GM19455 (cell line): ENCODE data around the gene STARD13.

Experiments
- ATAC-seq: cut with Tn5 transposase; IDR thresholded peaks from one replicate; pipeline ENCODE4 v1.9.1; 2021; ENCODE audit not compliant: unreplicated experiment

STARD13 gene

DNA sequence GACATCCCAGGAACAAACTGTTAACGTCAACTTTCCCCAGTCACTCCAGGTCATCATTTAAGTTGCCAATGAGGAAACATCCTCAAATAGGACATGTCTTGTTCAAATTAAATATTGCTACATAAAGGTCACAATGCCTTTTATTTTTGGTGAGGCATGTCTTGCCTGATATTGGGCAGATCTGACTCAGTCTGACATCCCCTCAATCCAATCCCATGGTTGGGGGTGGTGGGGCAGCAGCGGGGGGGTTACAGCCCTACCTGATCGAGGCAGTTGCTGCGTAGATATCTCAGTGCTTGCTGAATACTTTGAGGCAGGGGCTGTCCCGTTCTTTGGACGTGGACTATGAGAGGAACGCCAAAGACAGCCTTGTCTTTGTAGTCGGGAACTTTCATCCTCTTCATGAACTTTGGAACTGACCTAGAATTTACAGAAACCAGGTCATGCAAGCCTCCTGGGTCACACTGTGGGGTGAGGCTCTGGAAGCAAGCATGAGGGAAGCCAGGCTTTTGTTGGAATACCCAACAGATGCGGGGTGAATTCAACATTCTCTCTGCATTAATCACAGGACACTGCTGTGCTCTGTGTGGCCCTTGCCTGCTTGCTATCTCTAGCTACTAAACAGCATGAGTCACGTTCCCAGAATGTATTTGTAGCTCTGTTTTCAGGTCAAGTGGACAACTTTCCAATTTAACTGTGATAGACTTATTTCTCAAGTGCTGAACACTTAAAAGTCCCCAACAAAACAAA, 159.6 kb downstream of the STARD13 start:
- no peak for ATAC-seq

DNA sequence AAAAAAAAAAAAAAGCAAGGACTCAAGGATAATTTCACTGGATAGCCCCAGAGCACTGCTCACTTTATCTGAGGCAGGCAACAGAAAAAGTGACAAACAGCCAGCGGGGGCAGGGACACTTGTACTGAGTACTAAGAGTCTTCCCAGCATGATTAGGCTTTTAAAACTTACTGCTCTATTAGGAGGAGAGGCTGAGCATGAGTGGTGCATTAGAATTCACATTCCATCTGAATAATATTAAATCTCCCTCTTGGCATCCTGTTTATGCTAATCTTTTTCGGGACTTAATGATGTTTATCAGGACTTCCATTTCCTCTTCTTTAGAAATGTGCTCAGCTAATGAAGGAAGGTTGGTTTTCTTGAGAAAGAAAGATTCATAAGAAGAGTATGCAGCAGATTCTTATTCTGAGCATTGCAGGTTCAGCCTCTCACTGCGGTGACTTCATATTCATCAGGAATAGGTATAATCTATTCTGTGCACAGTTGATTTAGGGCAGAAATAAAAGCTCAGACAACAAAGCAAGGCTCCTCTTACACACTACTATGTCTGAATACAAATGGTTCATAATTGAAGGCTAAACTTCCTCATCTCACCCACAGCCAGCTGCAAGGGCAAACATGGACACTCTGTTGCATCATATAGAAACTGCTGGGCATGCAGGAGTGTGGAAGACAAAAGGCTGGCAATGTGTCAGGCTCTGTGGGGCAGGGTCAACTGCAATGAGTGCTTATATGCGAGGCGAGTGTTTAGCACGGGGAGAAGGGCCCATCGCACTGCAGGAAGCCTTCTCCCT, 162.3 kb downstream of the STARD13 start:
- ATAC-seq, result no peak

DNA sequence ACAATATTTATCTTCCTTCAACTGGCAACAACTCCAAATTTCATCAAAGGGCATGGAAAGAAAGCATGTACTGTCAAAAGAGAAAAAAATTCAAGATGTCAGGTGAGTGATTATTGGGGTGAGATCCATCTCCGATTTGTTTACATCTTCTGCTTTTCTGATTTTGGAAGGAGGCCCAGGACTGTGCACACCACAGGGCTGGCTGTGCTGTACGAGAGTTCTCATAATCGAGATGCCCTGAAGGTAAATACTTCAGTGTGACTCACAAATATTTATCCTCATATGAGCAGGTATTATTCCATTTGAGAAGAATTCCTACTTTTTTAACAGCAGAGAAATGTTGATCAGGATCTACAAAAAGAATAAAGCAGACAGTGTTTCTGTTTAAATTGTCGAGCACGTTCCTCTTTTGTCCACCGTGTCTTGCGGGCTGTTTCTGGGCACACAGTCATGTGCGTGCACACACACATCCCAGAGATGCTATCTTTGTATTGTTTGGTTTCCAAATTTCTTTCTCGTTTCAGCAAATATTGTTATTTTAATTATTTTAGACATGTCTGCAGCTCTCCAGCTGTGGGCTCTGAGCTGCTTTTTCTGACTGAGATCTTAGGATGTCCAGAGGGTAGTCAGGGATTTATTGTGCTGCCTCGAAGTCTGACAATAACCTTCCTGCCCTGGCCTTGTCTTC, 165.6 kb downstream of the STARD13 start:
- ATAC-seq, result no peak

DNA sequence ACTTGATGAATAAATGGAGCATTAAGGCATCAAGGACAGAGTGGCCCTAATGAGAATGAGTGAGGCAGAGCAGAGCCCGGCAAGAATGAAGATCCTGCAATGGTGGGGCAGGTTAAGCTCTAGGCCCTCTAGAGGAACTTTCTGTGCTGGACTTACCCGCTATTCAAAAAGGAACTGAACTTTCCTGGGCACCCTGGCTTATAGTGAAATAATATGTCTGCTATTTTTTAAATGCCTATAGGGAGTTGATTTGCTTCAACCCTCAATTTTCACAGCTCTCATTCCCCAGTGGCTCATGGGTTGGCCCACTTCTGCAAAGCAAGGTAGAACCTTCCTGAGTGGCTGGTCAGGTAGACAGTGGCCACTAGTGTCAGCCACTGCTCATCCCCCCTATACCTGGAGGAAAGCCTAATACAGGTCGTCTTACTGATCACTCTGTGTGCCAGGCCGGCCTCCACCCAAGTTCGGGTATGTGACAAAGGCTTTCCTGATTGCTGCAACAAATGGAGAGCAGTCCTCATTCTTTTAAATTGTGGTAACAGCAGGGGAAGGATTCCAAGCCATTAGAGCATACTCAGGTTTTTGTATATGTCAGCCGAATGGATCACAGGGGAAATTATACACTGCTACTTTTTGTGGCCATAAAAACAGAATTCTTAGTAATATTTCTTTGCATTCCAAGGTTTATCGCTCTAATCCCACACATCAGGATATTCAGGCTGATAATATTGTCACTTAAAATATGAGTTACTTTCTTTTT, 166.4 kb downstream of the STARD13 start:
- no peak for ATAC-seq

DNA sequence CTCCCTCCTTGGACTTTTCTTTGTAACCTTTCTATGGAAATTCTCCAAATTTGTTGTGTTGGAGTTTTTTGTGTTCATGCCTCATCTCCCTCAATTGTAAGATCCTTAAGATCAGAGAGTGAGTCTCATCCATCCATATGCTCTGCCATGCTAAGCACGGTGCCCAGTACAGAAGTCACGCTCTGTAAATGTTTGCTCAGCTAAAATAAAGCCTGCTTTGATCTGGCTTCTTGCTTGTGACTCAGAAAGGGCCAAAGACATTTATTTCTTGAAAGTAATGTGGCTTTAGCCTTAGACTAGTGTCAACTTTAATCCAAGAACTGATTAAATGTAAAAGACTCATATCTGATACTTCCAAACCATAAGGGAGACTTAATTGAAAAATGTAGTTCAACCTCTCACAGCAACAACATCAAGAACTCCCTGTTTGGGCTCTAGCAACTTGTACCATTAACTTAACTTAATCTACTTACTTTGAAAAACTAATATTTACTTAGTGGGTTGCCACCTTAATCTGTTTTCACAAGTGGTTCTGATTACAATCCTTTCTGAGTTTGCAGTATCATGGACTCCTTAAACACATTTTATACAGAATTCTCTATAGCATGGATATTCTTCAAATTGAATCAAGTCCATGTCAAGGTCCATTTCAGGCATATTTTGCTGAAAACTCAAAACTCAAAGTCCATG, 169.1 kb downstream of the STARD13 start:
- no peak for ATAC-seq

DNA sequence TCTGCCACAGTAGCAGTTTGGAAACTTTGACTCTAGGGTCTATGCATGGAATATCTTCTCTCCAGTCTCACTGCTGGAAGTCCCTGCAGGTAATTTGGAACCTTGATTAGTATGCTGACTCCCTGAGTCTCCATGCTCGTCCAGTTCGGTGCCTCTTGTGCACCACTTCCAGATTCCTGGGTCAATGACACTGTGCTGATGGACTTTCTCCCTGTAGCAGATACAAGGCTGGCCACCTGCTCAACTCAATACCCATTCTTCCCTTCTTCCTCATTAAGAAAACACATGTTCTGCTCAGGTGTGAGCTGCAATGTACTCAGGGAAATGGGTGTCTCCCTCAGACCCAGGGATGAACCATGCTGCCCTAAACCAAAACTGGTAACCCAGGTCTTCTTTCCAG, 170.3 kb downstream of the STARD13 start:
- ATAC-seq, result no peak

DNA sequence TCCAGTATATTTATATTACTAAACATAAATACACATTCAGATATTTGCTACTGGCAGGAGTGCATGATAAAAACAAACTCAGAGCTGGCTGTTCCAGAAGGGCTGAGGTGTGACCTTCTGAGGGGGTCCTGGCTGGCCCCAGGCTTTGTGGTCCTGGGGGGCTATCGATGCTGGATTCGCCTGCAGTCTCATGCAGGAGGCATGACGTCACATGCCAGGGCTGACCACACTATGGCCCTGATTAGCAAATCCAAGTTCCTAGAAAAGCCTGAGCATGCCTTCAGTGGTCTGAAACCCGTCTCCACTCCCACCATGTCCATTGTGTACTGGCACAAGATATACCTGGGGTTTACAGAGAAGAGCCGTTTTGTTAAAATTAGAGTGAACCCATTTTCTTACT, 171.4 kb downstream of the STARD13 start:
- ATAC-seq, result no peak

DNA sequence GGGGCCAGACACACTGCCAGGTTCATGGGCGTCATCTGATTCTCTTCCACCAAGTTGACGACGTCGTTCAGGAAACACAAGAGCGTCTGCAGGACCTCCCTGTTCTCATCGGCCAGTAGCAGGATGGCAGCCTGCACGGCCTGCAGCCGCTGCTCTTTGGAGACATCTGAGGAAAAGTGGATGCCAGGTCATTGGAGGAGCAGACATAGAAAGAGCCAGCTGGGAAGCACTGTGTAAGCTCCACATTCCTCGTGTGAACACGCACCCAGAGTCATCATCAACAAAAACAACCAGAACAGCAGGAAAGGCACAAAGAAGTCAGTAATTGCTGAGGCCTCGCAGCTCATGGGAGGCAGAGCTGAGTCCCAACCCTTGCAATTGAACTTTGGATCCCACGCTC, 172.8 kb downstream of the STARD13 start:
- no peak for ATAC-seq

DNA sequence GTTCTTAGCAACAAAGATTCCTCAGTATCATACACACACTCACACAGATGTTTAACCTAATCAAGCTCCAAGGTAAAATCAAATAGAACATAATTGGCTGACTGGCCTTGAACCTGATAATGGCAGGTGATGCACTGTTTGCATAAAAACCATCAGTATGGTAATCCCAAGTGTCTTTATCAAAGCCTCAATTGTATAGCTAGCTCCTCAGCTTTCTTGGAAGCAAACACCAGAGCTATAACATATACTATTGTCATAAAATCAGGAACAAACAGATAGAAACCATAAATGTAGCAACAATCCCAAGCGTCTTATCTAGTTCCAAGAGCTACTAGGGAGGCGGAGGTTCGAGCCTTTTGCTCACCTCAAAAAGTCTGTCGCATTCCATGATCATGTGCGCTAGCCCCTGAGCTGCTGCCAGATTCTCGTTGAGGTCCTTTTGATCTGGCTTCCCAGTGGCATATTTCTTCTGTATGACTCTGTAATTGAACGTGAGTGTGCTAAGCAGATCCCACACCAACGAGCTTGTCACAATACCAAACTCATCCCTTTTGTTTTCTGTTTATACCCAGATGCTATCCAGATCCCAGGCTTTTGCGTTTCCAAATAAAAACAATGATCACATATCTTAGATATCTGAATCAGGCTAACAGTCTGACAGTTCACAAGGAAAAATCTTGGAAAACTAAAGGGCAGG, 174.0 kb downstream of the STARD13 start:
- ATAC-seq, result no peak

DNA sequence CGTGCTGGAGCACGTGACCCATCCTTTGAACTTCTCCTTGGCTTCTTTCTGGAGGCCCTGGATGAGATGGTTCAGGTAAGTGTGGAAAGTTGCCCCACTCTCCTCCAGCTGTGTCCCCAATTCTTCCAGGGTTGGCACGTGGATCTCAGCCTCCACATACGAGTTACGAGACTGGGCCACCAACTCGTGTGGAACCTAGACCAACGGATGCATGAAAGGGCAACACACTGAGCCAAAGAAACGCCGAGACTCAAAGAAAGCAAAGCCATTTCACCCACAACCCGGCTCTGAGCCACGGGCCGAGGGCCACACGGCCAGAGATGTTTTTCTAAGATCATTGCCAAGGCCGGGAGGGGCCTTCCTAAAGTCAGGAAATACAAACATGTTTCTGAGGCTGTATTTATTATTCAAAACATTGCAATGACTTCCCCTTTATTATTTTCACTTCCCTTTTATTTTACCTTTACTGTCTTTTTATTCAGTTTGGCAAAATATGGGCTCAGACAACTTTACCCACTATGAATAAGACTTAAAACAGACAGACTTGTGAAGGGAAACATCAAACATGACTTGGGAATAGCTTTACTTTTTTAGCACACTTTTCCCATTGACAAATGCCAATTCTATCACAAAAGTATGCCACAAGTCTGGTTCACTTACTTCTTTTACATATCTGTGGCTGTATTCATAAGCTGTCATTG, 174.7 kb downstream of the STARD13 start:
- ATAC-seq, result peak; percentile 39

DNA sequence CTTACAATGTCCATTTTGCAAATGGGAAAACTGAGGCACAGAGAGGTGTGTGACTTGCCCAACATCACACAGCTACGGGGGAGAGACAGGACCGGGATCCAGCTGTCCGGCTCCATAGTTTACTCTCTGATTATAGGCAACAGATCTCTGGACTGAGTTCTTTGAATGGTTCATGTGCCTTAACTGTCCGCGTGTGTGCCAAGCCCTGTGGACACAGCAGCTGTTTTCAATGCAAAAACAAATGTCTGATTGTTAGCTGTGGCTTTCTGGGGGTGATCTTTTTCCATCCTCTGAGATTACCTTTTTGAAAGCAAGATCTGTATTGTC, 175.2 kb downstream of the STARD13 start:
- ATAC-seq, result no peak

DNA sequence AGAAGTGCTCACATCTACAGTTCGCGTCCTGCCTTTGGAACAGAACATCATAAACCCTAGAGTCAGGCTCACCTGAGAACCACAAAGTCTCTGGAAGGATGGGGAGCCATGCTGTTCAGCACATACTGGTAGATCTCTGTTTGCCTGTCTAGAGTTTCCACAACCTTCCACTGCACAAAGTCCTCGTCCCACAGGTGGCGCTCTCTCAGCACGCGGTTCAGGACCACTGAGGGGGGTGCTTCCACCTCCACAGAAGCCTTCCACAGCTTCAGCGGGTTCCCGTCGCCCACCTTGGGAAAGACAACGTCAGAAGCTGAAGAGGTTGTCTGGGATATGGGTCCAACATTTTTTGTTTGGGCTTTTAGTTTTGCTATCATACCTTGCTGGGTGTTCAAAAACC, 175.8 kb downstream of the STARD13 start:
- peak; percentile 52 for ATAC-seq

DNA sequence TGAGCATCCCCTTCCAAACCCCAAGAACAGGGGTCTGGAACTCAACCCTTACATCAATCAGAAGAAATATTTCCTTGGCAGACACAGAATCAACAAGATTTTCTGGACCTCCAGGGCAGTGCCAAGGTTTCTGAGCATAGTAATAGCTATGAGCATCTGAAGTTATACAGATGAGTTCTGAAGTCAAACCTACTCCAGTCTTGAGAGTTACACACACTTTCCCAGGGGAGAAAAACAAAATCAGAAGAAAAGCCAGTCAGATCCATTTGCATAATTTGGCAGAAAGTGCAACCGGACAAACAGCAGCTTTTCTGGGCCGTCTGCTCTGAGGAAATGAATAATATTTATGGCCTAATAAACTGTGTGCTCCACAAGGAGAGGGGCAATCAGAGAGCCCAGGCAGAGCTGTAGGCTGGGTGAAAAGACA, 176.3 kb downstream of the STARD13 start:
- peak; percentile 34 for ATAC-seq

DNA sequence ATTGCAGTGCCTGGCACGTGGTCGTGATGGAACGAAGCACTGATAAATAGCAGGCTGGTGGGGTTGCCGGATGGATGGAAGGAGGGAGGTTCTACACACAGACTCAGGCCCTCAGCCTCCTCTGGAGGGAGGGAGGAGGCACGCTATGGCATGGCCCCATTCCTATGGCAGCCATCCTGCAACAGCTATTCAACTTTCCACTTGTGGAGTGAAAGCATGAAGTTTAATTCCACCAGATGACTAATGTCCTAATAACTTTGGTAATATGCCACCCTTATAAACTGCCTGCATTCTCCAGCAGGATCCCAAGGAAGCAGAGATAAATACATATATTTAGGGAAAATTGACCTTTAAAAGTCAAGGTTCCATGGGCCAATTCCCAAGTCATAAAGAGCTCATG, 176.9 kb downstream of the STARD13 start:
- no peak for ATAC-seq

DNA sequence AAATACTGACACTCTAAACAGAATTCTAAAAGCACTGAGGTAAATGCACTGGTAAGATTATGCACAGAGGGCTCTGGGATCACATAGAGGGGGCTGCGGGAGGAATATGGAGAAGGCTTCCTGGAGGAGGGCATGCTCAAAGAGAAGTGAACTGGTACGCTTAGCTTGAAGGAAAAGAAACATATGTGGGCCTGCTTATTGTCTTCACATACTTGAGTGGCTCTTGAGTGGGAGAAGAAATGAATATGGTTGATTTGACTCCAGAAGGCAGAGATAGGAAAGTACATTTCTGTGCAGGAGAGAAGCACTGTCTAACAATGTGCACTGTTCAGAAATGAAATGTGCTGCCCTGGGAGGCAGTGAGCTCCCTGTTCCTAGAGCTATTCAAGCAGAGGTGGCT, 178.2 kb downstream of the STARD13 start:
- no peak for ATAC-seq

DNA sequence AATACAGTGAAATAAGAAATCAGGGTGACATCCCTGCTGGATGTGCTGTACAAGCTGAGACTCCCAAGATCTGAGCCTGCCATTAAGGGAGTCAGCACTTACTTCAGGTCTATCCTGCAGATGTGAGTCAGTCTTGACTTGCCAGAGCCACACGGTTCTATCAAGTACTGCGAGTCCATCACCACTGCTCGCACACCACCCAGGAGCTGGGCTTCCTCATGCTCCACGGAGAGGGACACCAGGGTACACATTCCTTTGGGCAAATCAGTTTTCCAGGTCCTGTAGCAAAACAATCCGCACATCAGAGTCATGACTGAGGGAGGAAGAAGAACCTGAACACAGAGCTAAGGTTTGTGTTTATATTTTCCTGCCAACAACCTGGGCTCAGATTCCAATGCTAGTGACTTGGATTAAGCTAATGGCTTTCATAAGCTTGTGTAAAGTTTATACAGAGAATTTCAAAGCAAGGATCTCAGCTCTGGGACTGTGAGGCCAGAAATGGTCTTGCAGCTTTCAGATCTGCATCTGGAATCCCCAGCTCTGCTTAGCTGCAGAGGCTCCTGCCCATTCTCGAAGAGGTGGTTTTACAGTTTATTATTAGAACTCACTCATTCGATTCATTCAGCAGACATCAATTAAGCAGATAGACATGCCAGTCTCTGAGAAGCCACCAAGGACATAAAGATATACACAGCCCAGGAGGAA, 178.7 kb downstream of the STARD13 start:
- ATAC-seq, result no peak

DNA sequence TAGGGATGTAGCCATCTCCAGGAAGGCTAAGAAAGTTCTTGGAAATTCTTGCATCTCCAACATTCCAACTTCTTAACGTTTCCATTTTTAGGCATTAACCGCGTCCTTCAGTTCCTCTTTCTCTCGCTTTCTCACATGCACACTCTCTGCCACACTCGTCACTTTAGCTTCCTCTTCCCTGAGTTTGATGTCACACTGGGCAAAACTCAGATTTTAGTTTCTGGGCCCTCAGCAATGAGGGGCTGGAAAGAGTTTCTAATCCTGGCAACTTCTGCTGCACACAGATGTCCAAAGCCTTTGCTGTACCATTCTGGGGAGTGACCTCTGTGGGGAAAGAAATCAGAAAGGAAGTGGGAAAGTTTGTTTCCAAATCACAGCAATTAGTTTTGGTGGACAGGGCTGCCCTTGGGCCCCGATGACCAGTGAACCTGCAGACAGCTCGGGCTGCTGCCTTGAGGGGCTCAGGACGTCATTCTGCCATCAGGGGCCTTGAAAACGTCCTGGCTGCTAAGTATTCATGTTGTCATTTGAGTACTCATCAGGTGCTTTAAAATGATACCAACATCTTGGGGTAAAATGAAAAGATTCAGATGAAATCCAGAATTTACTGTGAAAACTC, 180.1 kb downstream of the STARD13 start:
- ATAC-seq, result no peak

DNA sequence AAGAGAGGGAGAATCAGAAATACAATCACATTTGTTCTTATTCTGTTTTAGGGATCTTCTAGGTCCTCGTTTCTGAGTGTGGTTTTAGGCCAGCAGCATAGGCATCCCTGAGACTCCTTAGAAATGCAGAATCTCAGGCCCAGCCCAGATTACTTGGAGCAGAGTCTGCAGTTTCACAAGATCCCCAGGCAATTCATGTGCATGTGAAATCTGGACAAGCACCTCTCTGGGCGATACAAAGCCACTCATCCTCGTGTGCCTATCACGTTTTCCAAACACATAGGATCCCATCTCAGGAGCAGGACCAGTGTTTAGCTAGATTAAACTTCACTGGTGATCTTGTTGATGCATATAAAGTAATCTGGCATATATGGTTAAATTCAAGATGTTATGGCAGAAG, 182.1 kb downstream of the STARD13 start:
- ATAC-seq, result no peak
